K562 (cell line): ENCODE data around the gene C6orf89. TPM values are rescaled to one million over a fixed set of nuclear protein-coding genes. Genes with fewer than 3 reads are reported as not detected.

ENCODE experiments used
- ATF6 ChIP-seq: sonication (generic); formaldehyde crosslinking; IDR thresholded peaks from 2 replicates; pipeline ENCODE4 v1.4.0; 2020; ENCODE audit warnings: mild to moderate bottlenecking, missing genetic modification reagents
- BCLAF1 ChIP-seq, 2 experiments: fragments of 450-650 bp in 1 of 2; IDR thresholded peaks; 2 replicates each; pipeline ENCODE4 v1.6.1; 2011 to 2017; ENCODE audit warnings: low read depth in 2 of 2, antibody characterized with exemption in 1 of 2, borderline replicate concordance in 1 of 2, low read length in 1 of 2, mild to moderate bottlenecking in 1 of 2, mixed read lengths in 1 of 2; ENCODE audit not compliant: control insufficient read depth in 1 of 2
- CREB5 ChIP-seq: fragments of 250-450 bp; sonication (Bioruptor Pico); IDR thresholded peaks from 2 replicates; pipeline ENCODE4 v1.5.0; 2020; ENCODE audit warnings: mild to moderate bottlenecking
- E2F8 ChIP-seq: fragments of 450-650 bp; IDR thresholded peaks from 2 replicates; pipeline ENCODE4 v1.7.1; 2018; ENCODE audit warnings: mild to moderate bottlenecking, low read depth; ENCODE audit not compliant: partially characterized antibody
- ETV6 ChIP-seq, 3 experiments: fragments of 150-350 bp in 1 of 3; sonication (generic) in 1 of 3; formaldehyde crosslinking in 1 of 3; IDR thresholded peaks; 2 replicates each; pipeline versions ENCODE4 v1.6.1 to v1.8.0; 2014 to 2022; ENCODE audit warnings: borderline replicate concordance in 2 of 3, low read depth in 2 of 3, antibody characterized with exemption in 1 of 3, low read length in 1 of 3, mild to moderate bottlenecking in 1 of 3, missing genetic modification reagents in 1 of 3
- GTF2A2 ChIP-seq: IDR thresholded peaks from 2 replicates; pipeline ENCODE4 v1.6.1; 2016; ENCODE audit warnings: mild to moderate bottlenecking, missing genetic modification characterization, missing compliant biosample characterization
- HNRNPLL ChIP-seq: fragments of 200-400 bp; formaldehyde crosslinking; IDR thresholded peaks from 2 replicates; pipeline ENCODE4 v1.6.1; 2017; ENCODE audit warnings: low read length, low read depth, mild to moderate bottlenecking; ENCODE audit not compliant: poor library complexity, severe bottlenecking
- MECOM ChIP-seq: fragments of 250-450 bp; sonication (Bioruptor Pico); IDR thresholded peaks from 2 replicates; pipeline ENCODE4 v1.8.0; 2022; ENCODE audit warnings: inconsistent platforms
- NR2C1 ChIP-seq, 2 experiments: fragments of 450-650 bp; IDR thresholded peaks; 2 replicates each; pipeline ENCODE4 v1.6.1; 2017; ENCODE audit warnings: mild to moderate bottlenecking in 2 of 2, antibody characterized with exemption in 1 of 2, inconsistent platforms in 1 of 2, missing compliant biosample characterization in 1 of 2, missing genetic modification characterization in 1 of 2
- PREB ChIP-seq: sonication (generic); formaldehyde crosslinking; IDR thresholded peaks from 2 replicates; pipeline ENCODE4 v1.8.1; 2023; ENCODE audit warnings: mild to moderate bottlenecking, missing genetic modification reagents
- ZC3H11A ChIP-seq: IDR thresholded peaks from 2 replicates; pipeline ENCODE4 v1.6.1; 2012; ENCODE audit warnings: low read depth, low read length, improper control_type of control experiment
- ZC3H8 ChIP-seq: fragments of 450-650 bp; IDR thresholded peaks from 2 replicates; pipeline ENCODE4 v1.6.1; 2017
- ZNF175 ChIP-seq: fragments of 200-800 bp; sonication (Bioruptor generic); IDR thresholded peaks from 2 replicates; pipeline ENCODE4 v1.6.1; 2016; ENCODE audit warnings: low read depth, mild to moderate bottlenecking, missing genetic modification characterization, missing compliant biosample characterization
- ZNF354B ChIP-seq: fragments of 250-450 bp; sonication (Bioruptor Pico); IDR thresholded peaks from 2 replicates; pipeline ENCODE4 v1.4.0; 2020
- polyA plus RNA-seq, 8 experiments: library from polyadenylated mRNA; depleted of rRNA in 4 of 8; stranded (reverse) in 5 of 8; unstranded in 3 of 8; fragments of >200 nt; fragmentation: Nextera tagmentation in 2 of 8; fragmentation: Illumina TruSeq in 1 of 8; extraction: Ambion mirVana in 2 of 8; extraction: Trizol in 1 of 8; gene quantifications; 2 replicates each; pipeline versions ENCODE4 v1.2.1 to v1.2.3, GENCODE V29; 2011 to 2014; ENCODE audit warnings: inconsistent platforms in 1 of 8, missing spikeins in 1 of 8
- total RNA-seq, 7 experiments: library from RNA; depleted of rRNA in 6 of 7; stranded (reverse); fragments of >200 nt in 6 of 7; fragmentation: Illumina TruSeq in 2 of 7; extraction: Trizol in 2 of 7; gene quantifications; 2 replicates each; pipeline versions ENCODE4 v1.2.1 to v1.2.3, GENCODE V29; 2011 to 2021; ENCODE audit warnings: low replicate concordance in 1 of 7

Gene C6orf89
- total and polyA plus RNA-seq, 9 of the 15 experiments (the other 6 are each of a cell fraction or from before 2014, with no cell fraction given): 35.2 to 111 (median 58.5) TPM

- TF ChIP-seq BCLAF1 (IDR thresholded peaks at IDR 0.05; ENCODE audit: borderline replicate concordance in 1 of 2, control insufficient read depth in 1 of 2, low read depth in 2 of 2, low read length in 1 of 2): no peak
- TF ChIP-seq E2F8: no peak
- peak; percentile 95 for TF ChIP-seq ZNF175 (CRISPR knock-in tag)
- no peak for TF ChIP-seq ZC3H11A
- no peak for TF ChIP-seq PREB (CRISPR knock-in tag)
- peak; percentile 16 to 86; a peak in 3 of 4 replicates for TF ChIP-seq ETV6 (IDR thresholded peaks at IDR 0.05; ENCODE audit: borderline replicate concordance in 1 of 2, low read depth in 2 of 2, low read length in 1 of 2)
- TF ChIP-seq ETV6 (CRISPR knock-in tag; IDR thresholded peaks at IDR 0.05; ENCODE audit: borderline replicate concordance): no peak
- TF ChIP-seq ZNF354B (CRISPR knock-in tag): no peak
- no peak for TF ChIP-seq ZC3H8
- no peak for TF ChIP-seq ATF6
- TF ChIP-seq HNRNPLL: no peak
- TF ChIP-seq MECOM: no peak
- TF ChIP-seq CREB5 (CRISPR knock-in tag): no peak
- TF ChIP-seq GTF2A2 (tag): no peak
- TF ChIP-seq NR2C1 (IDR thresholded peaks at IDR 0.05): no peak
- no peak; the same call in 1 of the 2 replicates for TF ChIP-seq NR2C1 (tag; IDR thresholded peaks at IDR 0.05)
Observed at GRCh38 chr6:36954262-36954931, 68.6 kb downstream of the C6orf89 start, which contains the start of gene PI16 (continued).
